GM21825 (cell line): ENCODE results near the gene MBD1.
"Not testable (repeated sequence)": the region's sequence is repeated elsewhere in the genome, so short reads cannot be mapped to it uniquely, and the experiment has no call there.

ENCODE experiments used
- ATAC-seq: cut with Tn5 transposase; IDR thresholded peaks from one replicate; pipeline ENCODE4 v1.9.1; 2021; ENCODE audit warnings: mild to moderate bottlenecking, moderate library complexity; ENCODE audit not compliant: unreplicated experiment

The MBD1 gene

GRCh38 chr18:50274044-50274442 lies 7.3 kb downstream of the MBD1 start:
- no peak for ATAC-seq

GRCh38 chr18:50273203-50274043 lies 7.9 kb downstream of the MBD1 start:
- no peak for ATAC-seq

- ATAC-seq, result no peak
Observed at GRCh38 chr18:50272568-50272967, 8.8 kb downstream of the MBD1 start.

GRCh38 chr18:50268022-50268747 lies 13.1 kb downstream of the MBD1 start:
- peak; percentile 58 for ATAC-seq

GRCh38 chr18:50266248-50266704 lies 15.0 kb downstream of the MBD1 start, which contains the start of gene CFAP53:
TSS of gene CFAP53 (minus strand) at chr18:50266495. CDS start at chr18:50266404, 91 bp downstream.
- ATAC-seq, result peak; percentile 79

GRCh38 chr18:50262977-50263376 lies 18.3 kb downstream of the MBD1 start:
- no peak for ATAC-seq

GRCh38 chr18:50250935-50251334 lies 30.4 kb downstream of the MBD1 start:
- ATAC-seq, result no peak

GRCh38 chr18:50249576-50249975 lies 31.7 kb downstream of the MBD1 start:
- no peak for ATAC-seq

GRCh38 chr18:50247561-50247960 lies 33.8 kb downstream of the MBD1 start:
- no peak for ATAC-seq

- ATAC-seq, result not testable (repeated sequence)
Observed at GRCh38 chr18:50241768-50242167, 39.6 kb downstream of the MBD1 start.

- no peak for ATAC-seq
Observed at GRCh38 chr18:50240080-50240563, 41.2 kb downstream of the MBD1 start.

- no peak for ATAC-seq
Observed at GRCh38 chr18:50232419-50232818, 48.9 kb downstream of the MBD1 start.

- ATAC-seq, result no peak
Observed at GRCh38 chr18:50231621-50232020, 49.7 kb downstream of the MBD1 start.

- ATAC-seq, result not testable (repeated sequence)
Observed at GRCh38 chr18:50220249-50220648, 61.1 kb downstream of the MBD1 start.
